GM23338 (cell line): ENCODE measurements around the gene CRPPA. TPM values are rescaled to one million over a fixed set of nuclear protein-coding genes. Genes with fewer than 3 reads are reported as not detected.

Experiments
- ATAC-seq: fragments of 200-7000 bp; cut with Tn5 transposase; 3 replicates; pipeline ENCODE4 v1.9.1; 2020
- DNase-seq: peaks from one replicate; pipeline ENCODE4 v3.0.0-alpha.2; 2015; ENCODE audit warnings: low spot score
- H2AFZ ChIP-seq: fragments of 200-600 bp; sonication (generic); 2 replicates; pipeline ENCODE4 v1.8.0; 2016; ENCODE audit warnings: antibody characterized with exemption, mild to moderate bottlenecking, moderate library complexity
- H3F3A ChIP-seq: fragments of 200-600 bp; sonication (generic); replicated peaks from 2 replicates; pipeline ENCODE4 v1.8.0; 2017; ENCODE audit warnings: antibody characterized with exemption, mixed run types, low read depth
- H3K27ac ChIP-seq: fragments of 200-600 bp; sonication (generic); 2 replicates; pipeline ENCODE4 v1.6.1; 2016; ENCODE audit warnings: low read depth
- H3K27me3 ChIP-seq: fragments of 200-600 bp; sonication (generic); 2 replicates; pipeline ENCODE4 v1.8.0; 2016; ENCODE audit warnings: mild to moderate bottlenecking, mixed run types, moderate library complexity; ENCODE audit not compliant: insufficient read depth
- H3K36me3 ChIP-seq: fragments of 200-600 bp; sonication (generic); 2 replicates; pipeline ENCODE4 v1.8.0; 2016; ENCODE audit warnings: mild to moderate bottlenecking; ENCODE audit not compliant: insufficient read depth
- H3K4me1 ChIP-seq: fragments of 200-600 bp; sonication (generic); 2 replicates; pipeline ENCODE4 v1.8.0; 2016; ENCODE audit warnings: mild to moderate bottlenecking, moderate library complexity; ENCODE audit not compliant: insufficient read depth
- H3K4me2 ChIP-seq: fragments of 200-600 bp; sonication (generic); 2 replicates; pipeline ENCODE4 v1.7.1; 2017; ENCODE audit warnings: mixed run types
- H3K4me3 ChIP-seq: fragments of 200-600 bp; sonication (generic); 2 replicates; pipeline ENCODE4 v1.6.1; 2016; ENCODE audit warnings: mixed run types
- H3K79me2 ChIP-seq: fragments of 200-600 bp; sonication (generic); replicated peaks from 2 replicates; pipeline ENCODE4 v1.8.0; 2017; ENCODE audit warnings: mild to moderate bottlenecking; ENCODE audit not compliant: insufficient read depth
- H3K9me2 ChIP-seq: fragments of 200-600 bp; sonication (generic); 2 replicates; pipeline ENCODE4 v1.8.0; 2017; ENCODE audit not compliant: insufficient read depth
- H4K20me1 ChIP-seq: fragments of 200-600 bp; sonication (generic); replicated peaks from 2 replicates; pipeline ENCODE4 v1.8.0; 2017; ENCODE audit warnings: mild to moderate bottlenecking; ENCODE audit not compliant: insufficient read depth
- H3K27ac Mint-ChIP-seq: 2 replicates; pipeline ENCODE4 v1.8.0; 2020; ENCODE audit warnings: inconsistent platforms, mild to moderate bottlenecking, moderate library complexity, mixed read lengths
- H3K27me3 Mint-ChIP-seq: 3 replicates; pipeline ENCODE4 v1.8.0; 2022; ENCODE audit warnings: low read depth, mild to moderate bottlenecking, moderate library complexity, mixed read lengths, inconsistent platforms; ENCODE audit not compliant: insufficient read depth, poor library complexity
- H3K36me3 Mint-ChIP-seq: 3 replicates; pipeline ENCODE4 v1.8.0; 2021; ENCODE audit warnings: low read depth, mild to moderate bottlenecking, inconsistent platforms, moderate library complexity, mixed read lengths
- H3K4me1 Mint-ChIP-seq: 3 replicates; pipeline ENCODE4 v1.8.0; 2020; ENCODE audit warnings: mild to moderate bottlenecking, inconsistent platforms, mixed read lengths
- H3K4me3 Mint-ChIP-seq: 3 replicates; pipeline ENCODE4 v1.8.0; 2021; ENCODE audit warnings: moderate library complexity, mild to moderate bottlenecking, inconsistent platforms, mixed read lengths
- H3K9me3 Mint-ChIP-seq: 3 replicates; pipeline ENCODE4 v1.8.0; 2020; ENCODE audit warnings: moderate library complexity, mild to moderate bottlenecking, inconsistent platforms, mixed read lengths
- EZH2 ChIP-seq: fragments of 200-600 bp; sonication (generic); IDR thresholded peaks from one replicate; pipeline ENCODE4 v1.8.0; 2017; ENCODE audit warnings: antibody characterized with exemption, mild to moderate bottlenecking, low read depth; ENCODE audit not compliant: unreplicated experiment
- EZH2phosphoT487 ChIP-seq: fragments of 200-600 bp; sonication (generic); IDR thresholded peaks from one replicate; pipeline ENCODE4 v1.8.1; 2018; ENCODE audit warnings: antibody characterized with exemption; ENCODE audit not compliant: unreplicated experiment
- POLR2AphosphoS5 ChIP-seq: IDR thresholded peaks from 2 replicates; pipeline ENCODE4 v1.6.1; 2016; ENCODE audit warnings: antibody characterized with exemption, low read depth
- STAT1 ChIP-seq: IDR thresholded peaks from one replicate; pipeline ENCODE4 v1.6.1; 2016; ENCODE audit warnings: antibody characterized with exemption; ENCODE audit not compliant: unreplicated experiment
- ZNF114 ChIP-seq: fragments of 250-450 bp; sonication (Bioruptor Pico); IDR thresholded peaks from 2 replicates; pipeline ENCODE4 v1.5.0; 2020; ENCODE audit warnings: mild to moderate bottlenecking, moderate library complexity
- ZNF331 ChIP-seq: fragments of 250-450 bp; sonication (Bioruptor Pico); IDR thresholded peaks from 2 replicates; pipeline ENCODE4 v1.5.0; 2020; ENCODE audit warnings: low read depth, mild to moderate bottlenecking, moderate library complexity
- polyA plus RNA-seq: library from polyadenylated mRNA; unstranded; fragments of >200 nt; fragmentation: Nextera tagmentation; extraction: Ambion mirVana; gene quantifications from 2 replicates; pipeline ENCODE4 v1.2.1, GENCODE V29; 2016
- total RNA-seq: library from RNA; depleted of rRNA; stranded (reverse); fragments of >200 nt; shearing (Covaris generic); gene quantifications from 2 replicates; pipeline ENCODE4 v1.2.3, GENCODE V29; 2014
- TF ChIP-seq, protein P1 (sequence below): IDR thresholded peaks from 2 replicates; pipeline ENCODE4 v1.6.1; 2016; ENCODE audit warnings: antibody characterized with exemption
- TF ChIP-seq, protein P2 (sequence below): fragments of 250-450 bp; sonication (Bioruptor Pico); IDR thresholded peaks from 2 replicates; pipeline ENCODE4 v1.5.0; 2020; ENCODE audit warnings: mild to moderate bottlenecking, moderate library complexity

The CRPPA gene
- total and polyA plus RNA-seq, 2 experiments from 2014 or later, result 0.45 to 0.73 TPM

DNA sequence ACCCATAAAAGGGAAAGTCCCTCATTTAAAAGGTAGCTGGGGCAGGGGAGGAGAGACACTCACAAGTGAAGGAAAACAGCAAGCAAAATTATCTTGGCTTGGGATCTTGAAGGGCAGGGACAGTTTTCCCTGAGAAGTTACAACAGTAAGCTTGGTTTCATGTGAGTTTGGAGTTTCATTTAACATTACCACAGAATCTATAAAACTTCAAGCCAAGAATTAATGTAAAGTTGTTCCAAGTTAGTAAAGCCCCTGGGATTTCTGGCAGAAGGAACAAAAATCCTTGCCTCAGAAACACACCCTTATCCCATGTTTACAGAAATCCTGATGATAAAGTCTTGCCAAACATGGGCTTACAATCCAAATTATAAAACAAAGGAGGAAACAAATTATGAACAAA lies 19.2 kb downstream of the CRPPA start (continued):
- TF ChIP-seq EZH2, result no peak
- TF ChIP-seq POLR2AphosphoS5, result no peak
- no peak for TF ChIP-seq EZH2phosphoT487
- TF ChIP-seq, protein P1, sequence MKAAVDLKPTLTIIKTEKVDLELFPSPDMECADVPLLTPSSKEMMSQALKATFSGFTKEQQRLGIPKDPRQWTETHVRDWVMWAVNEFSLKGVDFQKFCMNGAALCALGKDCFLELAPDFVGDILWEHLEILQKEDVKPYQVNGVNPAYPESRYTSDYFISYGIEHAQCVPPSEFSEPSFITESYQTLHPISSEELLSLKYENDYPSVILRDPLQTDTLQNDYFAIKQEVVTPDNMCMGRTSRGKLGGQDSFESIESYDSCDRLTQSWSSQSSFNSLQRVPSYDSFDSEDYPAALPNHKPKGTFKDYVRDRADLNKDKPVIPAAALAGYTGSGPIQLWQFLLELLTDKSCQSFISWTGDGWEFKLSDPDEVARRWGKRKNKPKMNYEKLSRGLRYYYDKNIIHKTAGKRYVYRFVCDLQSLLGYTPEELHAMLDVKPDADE, result no peak
- TF ChIP-seq ZNF331, result no peak

DNA sequence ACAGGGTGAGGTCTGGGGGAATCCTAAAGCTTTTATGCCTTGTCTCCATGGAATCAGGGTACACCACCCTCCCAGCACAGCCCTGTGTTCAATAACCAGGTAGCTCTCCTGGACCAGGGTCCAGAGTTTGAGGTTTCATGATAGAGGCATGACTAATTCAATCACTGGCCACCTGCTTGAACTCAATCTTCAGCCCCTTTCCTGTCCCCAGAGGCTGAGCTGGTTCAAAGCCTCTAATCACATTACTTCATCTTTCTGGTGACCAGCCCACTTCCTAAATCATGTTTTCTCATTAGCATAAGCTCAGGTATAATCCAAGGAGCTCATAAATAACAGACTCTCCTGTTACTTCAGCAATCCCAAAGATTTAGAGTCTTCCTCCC lies 20.5 kb downstream of the CRPPA start:
- Mint-ChIP-seq H3K27me3 (peaks cover 17% of the 10 kb centered on the region), H3K4me3 (no peak overlapping the region), H3K27ac (no peak overlapping the region), H3K4me1 (no peaks in the 10 kb centered on the region), H3K9me3 (peaks cover 64% of the 10 kb centered on the region), H3K36me3 (peaks cover 56% of the 10 kb centered on the region)
- no peaks in the 10 kb centered on the region for H3K79me2 ChIP-seq
- peaks cover 42% of the 10 kb centered on the region for H3F3A ChIP-seq
- no peaks in the 10 kb centered on the region for H4K20me1 ChIP-seq
- no peak overlapping the region for H2AFZ ChIP-seq
- ATAC-seq (no peak), DNase-seq (no peak)
- no peaks in the 10 kb centered on the region for H3K4me1 ChIP-seq
- TF ChIP-seq ZNF114 (CRISPR knock-in tag), result no peak
- TF ChIP-seq, protein P1, result no peak
- H3K4me2 ChIP-seq, result no peak overlapping the region
- H3K4me3 ChIP-seq, result no peak overlapping the region
- H3K27ac ChIP-seq, result no peak overlapping the region
- H3K36me3 ChIP-seq, result peaks cover 12% of the 10 kb centered on the region
- peaks cover 14% of the 10 kb centered on the region for H3K9me2 ChIP-seq
- no peaks in the 10 kb centered on the region for H3K27me3 ChIP-seq

DNA sequence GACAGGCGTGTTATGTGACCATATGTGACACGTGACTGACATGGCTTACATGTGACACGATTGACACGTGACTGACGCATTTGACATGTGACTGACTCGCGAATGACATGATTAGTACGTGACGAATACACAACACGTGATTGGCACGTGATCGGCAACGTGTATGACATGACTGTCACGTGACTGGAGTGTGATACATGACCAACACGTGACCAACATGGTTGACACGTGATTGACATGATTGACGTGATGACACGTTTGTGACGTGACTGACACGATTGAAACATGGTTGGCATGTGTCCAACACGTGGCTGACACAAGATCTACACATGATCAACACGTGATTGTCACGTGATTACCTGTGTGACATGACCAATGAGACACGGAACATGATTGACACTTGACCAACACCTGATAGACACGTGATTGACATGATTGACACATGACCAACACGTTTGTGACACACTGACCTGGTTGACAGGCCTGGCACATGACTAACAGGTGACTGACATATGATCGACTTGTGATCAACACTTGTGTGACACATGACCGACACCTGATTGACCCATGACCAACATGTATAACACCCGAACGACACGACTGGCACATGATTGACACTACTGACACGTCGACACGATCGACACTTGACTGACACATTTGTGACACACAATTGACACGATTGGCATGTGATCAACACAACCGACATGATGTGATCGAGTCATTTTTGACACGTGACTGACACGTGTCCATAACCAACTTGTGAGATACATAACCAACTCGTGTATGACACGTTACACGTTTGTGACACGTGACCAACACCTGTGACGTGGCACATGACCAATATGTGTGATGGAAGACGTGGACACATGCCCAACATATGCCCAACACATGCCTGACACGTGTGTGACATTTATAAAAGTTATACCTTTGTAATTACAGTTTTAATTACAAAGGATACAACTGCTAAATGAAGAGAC lies 21.1 kb downstream of the CRPPA start:
- no peak for DNase-seq
- TF ChIP-seq POLR2AphosphoS5 (no peak), EZH2phosphoT487 (no peak), STAT1 (no peak), ZNF114 (CRISPR knock-in tag) (no peak)
- TF ChIP-seq, protein P2, sequence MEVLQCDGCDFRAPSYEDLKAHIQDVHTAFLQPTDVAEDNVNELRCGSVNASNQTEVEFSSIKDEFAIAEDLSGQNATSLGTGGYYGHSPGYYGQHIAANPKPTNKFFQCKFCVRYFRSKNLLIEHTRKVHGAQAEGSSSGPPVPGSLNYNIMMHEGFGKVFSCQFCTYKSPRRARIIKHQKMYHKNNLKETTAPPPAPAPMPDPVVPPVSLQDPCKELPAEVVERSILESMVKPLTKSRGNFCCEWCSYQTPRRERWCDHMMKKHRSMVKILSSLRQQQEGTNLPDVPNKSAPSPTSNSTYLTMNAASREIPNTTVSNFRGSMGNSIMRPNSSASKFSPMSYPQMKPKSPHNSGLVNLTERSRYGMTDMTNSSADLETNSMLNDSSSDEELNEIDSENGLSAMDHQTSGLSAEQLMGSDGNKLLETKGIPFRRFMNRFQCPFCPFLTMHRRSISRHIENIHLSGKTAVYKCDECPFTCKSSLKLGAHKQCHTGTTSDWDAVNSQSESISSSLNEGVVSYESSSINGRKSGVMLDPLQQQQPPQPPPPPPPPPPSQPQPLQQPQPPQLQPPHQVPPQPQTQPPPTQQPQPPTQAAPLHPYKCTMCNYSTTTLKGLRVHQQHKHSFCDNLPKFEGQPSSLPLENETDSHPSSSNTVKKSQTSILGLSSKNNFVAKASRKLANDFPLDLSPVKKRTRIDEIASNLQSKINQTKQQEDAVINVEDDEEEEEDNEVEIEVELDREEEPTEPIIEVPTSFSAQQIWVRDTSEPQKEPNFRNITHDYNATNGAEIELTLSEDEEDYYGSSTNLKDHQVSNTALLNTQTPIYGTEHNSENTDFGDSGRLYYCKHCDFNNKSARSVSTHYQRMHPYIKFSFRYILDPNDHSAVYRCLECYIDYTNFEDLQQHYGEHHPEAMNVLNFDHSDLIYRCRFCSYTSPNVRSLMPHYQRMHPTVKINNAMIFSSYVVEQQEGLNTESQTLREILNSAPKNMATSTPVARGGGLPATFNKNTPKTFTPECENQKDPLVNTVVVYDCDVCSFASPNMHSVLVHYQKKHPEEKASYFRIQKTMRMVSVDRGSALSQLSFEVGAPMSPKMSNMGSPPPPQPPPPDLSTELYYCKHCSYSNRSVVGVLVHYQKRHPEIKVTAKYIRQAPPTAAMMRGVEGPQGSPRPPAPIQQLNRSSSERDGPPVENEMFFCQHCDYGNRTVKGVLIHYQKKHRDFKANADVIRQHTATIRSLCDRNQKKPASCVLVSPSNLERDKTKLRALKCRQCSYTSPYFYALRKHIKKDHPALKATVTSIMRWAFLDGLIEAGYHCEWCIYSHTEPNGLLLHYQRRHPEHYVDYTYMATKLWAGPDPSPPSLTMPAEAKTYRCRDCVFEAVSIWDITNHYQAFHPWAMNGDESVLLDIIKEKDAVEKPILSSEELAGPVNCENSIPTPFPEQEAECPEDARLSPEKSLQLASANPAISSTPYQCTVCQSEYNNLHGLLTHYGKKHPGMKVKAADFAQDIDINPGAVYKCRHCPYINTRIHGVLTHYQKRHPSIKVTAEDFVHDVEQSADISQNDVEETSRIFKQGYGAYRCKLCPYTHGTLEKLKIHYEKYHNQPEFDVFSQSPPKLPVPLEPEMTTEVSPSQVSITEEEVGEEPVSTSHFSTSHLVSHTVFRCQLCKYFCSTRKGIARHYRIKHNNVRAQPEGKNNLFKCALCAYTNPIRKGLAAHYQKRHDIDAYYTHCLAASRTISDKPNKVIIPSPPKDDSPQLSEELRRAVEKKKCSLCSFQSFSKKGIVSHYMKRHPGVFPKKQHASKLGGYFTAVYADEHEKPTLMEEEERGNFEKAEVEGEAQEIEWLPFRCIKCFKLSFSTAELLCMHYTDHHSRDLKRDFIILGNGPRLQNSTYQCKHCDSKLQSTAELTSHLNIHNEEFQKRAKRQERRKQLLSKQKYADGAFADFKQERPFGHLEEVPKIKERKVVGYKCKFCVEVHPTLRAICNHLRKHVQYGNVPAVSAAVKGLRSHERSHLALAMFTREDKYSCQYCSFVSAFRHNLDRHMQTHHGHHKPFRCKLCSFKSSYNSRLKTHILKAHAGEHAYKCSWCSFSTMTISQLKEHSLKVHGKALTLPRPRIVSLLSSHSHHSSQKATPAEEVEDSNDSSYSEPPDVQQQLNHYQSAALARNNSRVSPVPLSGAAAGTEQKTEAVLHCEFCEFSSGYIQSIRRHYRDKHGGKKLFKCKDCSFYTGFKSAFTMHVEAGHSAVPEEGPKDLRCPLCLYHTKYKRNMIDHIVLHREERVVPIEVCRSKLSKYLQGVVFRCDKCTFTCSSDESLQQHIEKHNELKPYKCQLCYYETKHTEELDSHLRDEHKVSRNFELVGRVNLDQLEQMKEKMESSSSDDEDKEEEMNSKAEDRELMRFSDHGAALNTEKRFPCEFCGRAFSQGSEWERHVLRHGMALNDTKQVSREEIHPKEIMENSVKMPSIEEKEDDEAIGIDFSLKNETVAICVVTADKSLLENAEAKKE (CRISPR knock-in tag), result no peak
- TF ChIP-seq, protein P1, result no peak

More for the DNA sequence above, 21.1 kb downstream of the CRPPA start:
- peaks cover 17% of the 10 kb centered on the region for H3K27me3 Mint-ChIP-seq
- Histone ChIP-seq H3K36me3 (peaks cover 12% of the 10 kb centered on the region), H3K4me1 (no peaks in the 10 kb centered on the region), H3K27ac (no peak overlapping the region), H3K79me2 (no peaks in the 10 kb centered on the region), H3F3A (peaks cover 42% of the 10 kb centered on the region), H3K9me2 (peaks cover 15% of the 10 kb centered on the region), H3K4me2 (no peak overlapping the region), H4K20me1 (no peaks in the 10 kb centered on the region), H3K27me3 (no peaks in the 10 kb centered on the region), H2AFZ (no peak overlapping the region), H3K4me3 (no peak overlapping the region)
- ATAC-seq, result no peak
- peaks cover 59% of the 10 kb centered on the region for H3K36me3 Mint-ChIP-seq
- H3K27ac Mint-ChIP-seq, result no peak overlapping the region
- H3K9me3 Mint-ChIP-seq, result peaks cover 68% of the 10 kb centered on the region
- H3K4me3 Mint-ChIP-seq, result no peak overlapping the region
- H3K4me1 Mint-ChIP-seq, result no peaks in the 10 kb centered on the region
